ENCODE data around the gene ANO1.

The ANO1 gene

GRCh38 chr11:70100791-70101190 is 22.7 kb downstream of the ANO1 start:
- Histone ChIP-seq H3K27me3 (ENCODE audit: control insufficient read depth, low read length) (no peaks in the 10 kb centered on the region), H3K4me2 (ENCODE audit: low read length) (no peak overlapping the region), H3K4me3 (ENCODE audit: low read length) (no peak overlapping the region), H3K79me2 (ENCODE audit: control insufficient read depth, low read length) (no peaks in the 10 kb centered on the region), H3K9me3 (ENCODE audit: control insufficient read depth, insufficient read depth, low read length) (no peaks in the 10 kb centered on the region), H4K20me1 (ENCODE audit: control insufficient read depth, insufficient read depth, low read depth, low read length) (no peaks in the 10 kb centered on the region), H3K27ac (ENCODE audit: low read depth, low read length) (no peak overlapping the region), H3K4me1 (ENCODE audit: control insufficient read depth, low read length) (no peaks in the 10 kb centered on the region), H3K36me3 (ENCODE audit: control insufficient read depth, low read length) (no peaks in the 10 kb centered on the region), H3K9me2 (replicated peaks; ENCODE audit: control insufficient read depth, low read length) (no peaks in the 10 kb centered on the region), H3F3A (ENCODE audit: control insufficient read depth, insufficient read depth) (no peaks in the 10 kb centered on the region)
- TF ChIP-seq CTCF (IDR thresholded peaks at IDR 0.05; ENCODE audit: low read depth, low read length, poor library complexity, severe bottlenecking) = no peak
- TF ChIP-seq EZH2phosphoT487 (IDR thresholded peaks at IDR 0.05; ENCODE audit: borderline replicate concordance, low read length) = no peak

- Histone ChIP-seq H3K27me3 (ENCODE audit: control insufficient read depth, low read length) (no peaks in the 10 kb centered on the region), H3K4me3 (ENCODE audit: low read length) (no peak overlapping the region), H3F3A (ENCODE audit: control insufficient read depth, insufficient read depth) (no peaks in the 10 kb centered on the region), H3K27ac (ENCODE audit: low read depth, low read length) (no peak overlapping the region), H3K79me2 (ENCODE audit: control insufficient read depth, low read length) (no peaks in the 10 kb centered on the region), H3K9me3 (ENCODE audit: control insufficient read depth, insufficient read depth, low read length) (no peaks in the 10 kb centered on the region), H3K9me2 (replicated peaks; ENCODE audit: control insufficient read depth, low read length) (no peaks in the 10 kb centered on the region), H4K20me1 (ENCODE audit: control insufficient read depth, insufficient read depth, low read depth, low read length) (no peaks in the 10 kb centered on the region), H3K4me2 (ENCODE audit: low read length) (no peak overlapping the region), H3K36me3 (ENCODE audit: control insufficient read depth, low read length) (no peaks in the 10 kb centered on the region), H3K4me1 (ENCODE audit: control insufficient read depth, low read length) (no peaks in the 10 kb centered on the region)
- TF ChIP-seq EZH2phosphoT487 (IDR thresholded peaks at IDR 0.05; ENCODE audit: borderline replicate concordance, low read length) (no peak), CTCF (IDR thresholded peaks at IDR 0.05; ENCODE audit: low read depth, low read length, poor library complexity, severe bottlenecking) (no peak)
Observed at GRCh38 chr11:70103256-70103975, 25.3 kb downstream of the ANO1 start.

- no peaks in the 10 kb centered on the region for H3K27me3 ChIP-seq (ENCODE audit: control insufficient read depth, low read length)
Observed at GRCh38 chr11:70104419-70104818, 26.3 kb downstream of the ANO1 start.

More at GRCh38 chr11:70104419-70104818, 26.3 kb downstream of the ANO1 start:
- Histone ChIP-seq H3K9me2 (replicated peaks; ENCODE audit: control insufficient read depth, low read length) (no peaks in the 10 kb centered on the region), H3F3A (ENCODE audit: control insufficient read depth, insufficient read depth) (no peaks in the 10 kb centered on the region), H3K9me3 (ENCODE audit: control insufficient read depth, insufficient read depth, low read length) (no peaks in the 10 kb centered on the region), H3K4me2 (ENCODE audit: low read length) (no peak overlapping the region), H3K4me1 (ENCODE audit: control insufficient read depth, low read length) (no peaks in the 10 kb centered on the region), H3K27ac (ENCODE audit: low read depth, low read length) (no peak overlapping the region), H3K36me3 (ENCODE audit: control insufficient read depth, low read length) (no peaks in the 10 kb centered on the region), H4K20me1 (ENCODE audit: control insufficient read depth, insufficient read depth, low read depth, low read length) (no peaks in the 10 kb centered on the region), H3K4me3 (ENCODE audit: low read length) (no peak overlapping the region), H3K79me2 (ENCODE audit: control insufficient read depth, low read length) (no peaks in the 10 kb centered on the region)
- TF ChIP-seq EZH2phosphoT487 (IDR thresholded peaks at IDR 0.05; ENCODE audit: borderline replicate concordance, low read length) (no peak), CTCF (IDR thresholded peaks at IDR 0.05; ENCODE audit: low read depth, low read length, poor library complexity, severe bottlenecking) (no peak)
